Panc1 (cell line): ENCODE data around the gene TWIST2.

ENCODE experiments used
- CTCF ChIP-seq: fragments of 450-650 bp; IDR thresholded peaks from 2 replicates; pipeline ENCODE4 v1.5.1; 2017; ENCODE audit warnings: mild to moderate bottlenecking
- REST ChIP-seq, 2 experiments: IDR thresholded peaks; 2 replicates each; pipeline ENCODE4 v1.6.1; 2011 to 2012; ENCODE audit warnings: low read depth in 2 of 2, control low read depth in 1 of 2, low read length in 1 of 2, mild to moderate bottlenecking in 1 of 2, moderate library complexity in 1 of 2; ENCODE audit not compliant: insufficient read depth in 1 of 2
- TCF7L2 ChIP-seq: IDR thresholded peaks from 2 replicates; pipeline ENCODE4 v1.6.1; 2011; ENCODE audit warnings: mild to moderate bottlenecking, low read depth, low read length, inconsistent platforms

- TF ChIP-seq CTCF (no peak), REST (IDR thresholded peaks at IDR 0.05; ENCODE audit: insufficient read depth in 1 of 2, low read depth in 2 of 2, low read length in 1 of 2) (no peak), TCF7L2 (no peak)
These were observed 56.8 kb downstream of the TWIST2 start for GRCh38 chr2:238904716-238905115.
